ENCODE measurements around the gene NIPSNAP3A.

The NIPSNAP3A gene

DNA sequence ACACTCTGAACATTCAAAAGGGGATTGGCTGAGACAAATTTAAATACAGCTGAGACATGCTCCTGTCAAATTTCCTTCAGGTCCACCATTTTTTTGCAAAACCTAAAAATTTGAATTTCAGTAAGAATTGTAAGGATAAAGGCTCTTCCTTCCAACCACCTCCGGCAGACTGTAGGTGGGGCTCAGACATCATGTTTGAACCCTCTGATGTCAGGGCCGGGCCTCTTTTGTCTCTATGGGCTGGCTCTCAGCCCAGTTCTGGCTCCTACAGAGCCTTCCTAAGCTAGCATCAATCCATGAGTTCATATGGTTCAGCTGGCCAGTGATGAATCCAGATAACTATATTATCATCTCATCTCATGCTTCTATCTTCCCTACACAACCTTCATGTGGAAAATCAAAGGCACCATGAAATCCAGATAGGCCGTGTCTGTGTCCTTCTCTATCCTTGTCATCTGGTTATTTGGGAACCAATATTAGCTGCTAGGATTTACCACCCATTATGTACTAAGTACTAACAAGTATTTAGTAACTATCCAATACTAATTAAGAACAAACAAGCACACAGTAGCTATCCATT is 60.6 kb downstream of the NIPSNAP3A start:
- DNase-seq (ENCODE audit: low spot score) = peak; percentile 13

Measured in COLO829 (cell line).